GM21526 (cell line): ENCODE measurements around the gene DUSP10.

ENCODE experiments used
- ATAC-seq: cut with Tn5 transposase; IDR thresholded peaks from one replicate; pipeline ENCODE4 v1.9.1; 2021; ENCODE audit warnings: moderate library complexity; ENCODE audit not compliant: unreplicated experiment, low FRiP score

Gene DUSP10

DNA sequence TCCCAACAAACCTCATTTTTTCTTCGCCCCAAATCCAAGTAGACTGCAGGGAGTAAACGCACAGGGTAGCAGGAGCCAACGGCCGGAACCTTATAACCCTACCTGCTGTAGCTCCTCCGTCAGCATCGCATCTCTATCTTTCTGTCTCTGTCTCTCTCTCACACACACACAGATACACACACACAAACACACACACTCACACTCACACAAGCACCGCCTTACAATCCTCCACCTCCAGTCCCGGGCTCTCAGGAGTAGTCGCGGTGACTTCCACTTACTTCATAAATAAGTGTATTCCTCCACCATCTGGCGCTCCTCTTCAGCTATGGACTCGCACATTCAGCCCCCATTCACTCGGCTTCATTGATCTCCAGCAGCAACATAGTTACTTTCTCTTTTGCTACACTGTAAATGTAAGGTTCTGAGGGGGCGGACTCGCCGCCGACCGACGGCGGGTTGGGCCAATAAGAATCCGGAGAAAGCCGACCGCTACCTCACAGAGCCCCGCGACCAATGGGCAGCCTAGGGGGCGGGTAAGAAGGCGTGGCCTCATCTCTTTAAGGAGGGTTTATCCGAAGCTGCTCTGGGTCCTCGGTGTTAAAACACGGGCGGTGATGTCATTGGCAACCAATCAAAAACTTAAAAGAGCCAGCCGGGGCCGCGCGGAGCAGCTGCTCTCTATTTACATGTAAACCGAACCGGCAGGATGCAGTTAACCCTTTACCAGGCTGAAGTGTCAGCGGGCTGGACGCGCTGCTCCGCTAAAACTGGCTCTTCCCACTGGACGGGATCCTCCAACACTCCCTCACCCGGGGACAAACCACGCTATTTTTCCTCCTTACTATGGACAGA, at the start of gene DUSP10:
TSS of gene DUSP10 (minus strand) at position 387 of the 852 bp plus-strand sequence. CDS start 2,345 bp downstream, outside the sequence.
- ATAC-seq = peak; percentile 88

GRCh38 chr1:221788466-221788865, 46.6 kb upstream of the DUSP10 start:
- ATAC-seq = no peak

DNA sequence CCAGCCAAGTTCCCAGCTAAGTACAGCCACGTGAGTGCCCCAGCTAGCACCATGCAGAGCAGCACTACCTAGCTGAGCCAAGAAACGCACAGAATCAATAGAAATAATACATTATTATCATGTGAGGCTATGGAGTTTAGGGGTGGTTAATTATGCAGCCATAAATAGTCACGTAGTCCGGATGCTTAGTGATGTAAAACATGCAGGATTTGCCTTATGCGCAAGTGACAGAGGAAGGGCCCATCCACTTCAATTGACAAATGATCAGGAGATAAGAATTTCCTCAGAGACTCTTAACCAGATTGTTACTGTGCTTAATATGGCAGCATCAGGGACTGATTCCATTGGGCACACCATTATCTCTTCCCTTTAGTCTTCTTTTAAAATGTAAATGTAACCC, 44.8 kb upstream of the DUSP10 start:
- no peak for ATAC-seq

GRCh38 chr1:221783936-221784335, 42.0 kb upstream of the DUSP10 start:
- no peak for ATAC-seq

- ATAC-seq = no peak
Observed at GRCh38 chr1:221783437-221783836, 41.5 kb upstream of the DUSP10 start.

- ATAC-seq = no peak
Observed at GRCh38 chr1:221782970-221783369, 41.1 kb upstream of the DUSP10 start.

- no peak for ATAC-seq
Observed at GRCh38 chr1:221782477-221782876, 40.6 kb upstream of the DUSP10 start.

DNA sequence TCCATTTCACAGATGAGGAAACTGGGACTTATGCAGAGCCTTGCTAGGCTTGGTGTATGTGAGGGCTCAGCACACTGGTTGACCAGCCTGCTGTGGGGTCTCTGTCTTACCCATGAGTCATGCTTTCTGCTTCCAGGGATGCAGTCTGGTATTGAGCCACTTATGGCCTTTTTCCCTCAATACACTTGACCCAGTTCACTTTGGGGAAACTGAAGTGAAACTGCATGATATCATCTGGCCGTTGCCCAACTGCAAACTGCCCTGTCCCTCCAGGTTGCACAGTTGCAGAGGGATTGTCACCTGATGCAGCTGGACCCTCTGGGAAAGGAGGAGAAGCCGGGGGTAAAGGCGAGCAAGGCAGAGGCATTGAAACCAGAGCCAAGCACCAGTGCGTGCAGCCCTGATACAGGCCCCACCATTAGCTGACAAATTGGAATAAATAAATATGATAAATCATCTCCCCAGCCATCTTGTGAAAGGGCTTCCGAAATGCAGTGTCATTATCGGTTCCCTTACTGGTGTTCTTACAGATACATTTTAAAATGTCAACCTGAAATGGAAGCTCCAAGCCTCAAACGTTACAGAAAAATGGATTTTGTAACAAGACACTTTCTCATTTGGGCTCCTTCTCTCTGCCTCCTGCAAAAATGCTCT, 39.3 kb upstream of the DUSP10 start:
- no peak for ATAC-seq

GRCh38 chr1:221780175-221780574, 38.3 kb upstream of the DUSP10 start:
- no peak for ATAC-seq

DNA sequence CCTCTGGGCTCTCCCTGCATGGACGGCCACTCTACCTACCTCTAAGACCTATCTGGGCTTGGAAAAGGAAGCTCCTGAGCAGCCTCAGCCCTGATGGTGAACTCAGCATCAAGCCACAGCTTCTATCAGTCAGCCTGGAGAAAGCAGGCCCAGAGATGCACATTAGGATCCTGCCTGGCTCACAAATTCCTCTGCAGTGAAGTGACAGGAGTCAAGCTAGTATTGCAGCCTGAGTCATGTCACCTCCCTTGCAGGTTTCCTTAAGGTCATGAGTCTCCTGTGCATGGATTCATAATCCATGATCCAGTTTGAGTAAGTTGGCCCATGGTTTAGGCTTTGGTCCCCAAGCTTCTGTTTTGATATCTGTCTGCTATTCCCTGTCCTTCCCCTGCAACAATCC, 37.9 kb upstream of the DUSP10 start:
- ATAC-seq = no peak

DNA sequence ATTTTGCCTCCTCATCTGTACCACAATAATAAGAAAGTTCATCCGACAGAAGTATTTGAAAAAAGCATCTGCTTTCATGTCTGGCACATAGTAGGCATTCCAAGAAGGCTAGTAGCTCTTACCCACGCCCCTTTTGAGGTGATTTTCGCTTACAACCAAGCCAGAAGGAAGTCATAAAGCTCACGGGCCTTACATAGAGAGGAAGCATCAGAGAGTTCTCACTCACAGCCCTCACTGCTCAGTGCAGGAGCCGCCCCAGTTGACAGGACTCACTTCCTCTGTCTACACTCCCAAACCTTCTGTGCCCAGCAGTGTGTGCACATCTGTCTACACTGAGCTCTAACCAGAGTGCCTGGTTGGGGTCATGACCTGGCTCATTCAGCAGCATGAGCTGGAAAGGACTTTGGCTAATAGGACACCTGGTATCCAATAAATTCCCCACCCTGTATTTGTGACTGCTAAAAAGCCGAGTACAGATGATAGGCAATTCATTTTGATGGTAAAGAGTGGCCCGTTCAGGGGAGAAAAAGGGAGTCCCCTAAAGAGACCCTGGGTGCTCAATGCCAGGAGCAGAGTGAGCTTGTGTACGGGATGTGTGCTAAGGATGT, 36.8 kb upstream of the DUSP10 start:
- ATAC-seq = peak; percentile 39

DNA sequence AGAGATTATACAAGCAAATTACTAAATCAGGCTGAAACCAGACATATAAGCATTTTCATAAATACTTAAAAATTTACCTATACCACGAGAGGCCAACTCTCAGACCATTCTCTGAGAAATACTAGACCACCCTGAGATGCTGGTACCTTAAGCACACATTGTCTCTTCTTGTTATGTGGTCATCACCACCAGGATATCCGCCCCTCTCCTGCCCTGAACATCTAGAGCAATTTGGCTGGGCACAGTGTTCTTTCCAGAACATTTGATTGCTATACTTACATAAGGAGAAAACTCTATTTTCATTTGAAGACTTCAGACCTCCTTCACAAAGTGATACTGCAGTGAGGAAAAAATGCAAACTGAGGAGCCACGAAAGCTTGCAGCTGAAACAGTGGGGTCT, 36.2 kb upstream of the DUSP10 start:
- peak; percentile 30 for ATAC-seq

- ATAC-seq = peak; percentile 50
Observed at GRCh38 chr1:221777431-221778072, 35.7 kb upstream of the DUSP10 start.

- peak; percentile 42 for ATAC-seq
Observed at GRCh38 chr1:221776495-221777301, 34.8 kb upstream of the DUSP10 start.

- no peak for ATAC-seq
Observed at GRCh38 chr1:221775206-221775605, 33.3 kb upstream of the DUSP10 start.

DNA sequence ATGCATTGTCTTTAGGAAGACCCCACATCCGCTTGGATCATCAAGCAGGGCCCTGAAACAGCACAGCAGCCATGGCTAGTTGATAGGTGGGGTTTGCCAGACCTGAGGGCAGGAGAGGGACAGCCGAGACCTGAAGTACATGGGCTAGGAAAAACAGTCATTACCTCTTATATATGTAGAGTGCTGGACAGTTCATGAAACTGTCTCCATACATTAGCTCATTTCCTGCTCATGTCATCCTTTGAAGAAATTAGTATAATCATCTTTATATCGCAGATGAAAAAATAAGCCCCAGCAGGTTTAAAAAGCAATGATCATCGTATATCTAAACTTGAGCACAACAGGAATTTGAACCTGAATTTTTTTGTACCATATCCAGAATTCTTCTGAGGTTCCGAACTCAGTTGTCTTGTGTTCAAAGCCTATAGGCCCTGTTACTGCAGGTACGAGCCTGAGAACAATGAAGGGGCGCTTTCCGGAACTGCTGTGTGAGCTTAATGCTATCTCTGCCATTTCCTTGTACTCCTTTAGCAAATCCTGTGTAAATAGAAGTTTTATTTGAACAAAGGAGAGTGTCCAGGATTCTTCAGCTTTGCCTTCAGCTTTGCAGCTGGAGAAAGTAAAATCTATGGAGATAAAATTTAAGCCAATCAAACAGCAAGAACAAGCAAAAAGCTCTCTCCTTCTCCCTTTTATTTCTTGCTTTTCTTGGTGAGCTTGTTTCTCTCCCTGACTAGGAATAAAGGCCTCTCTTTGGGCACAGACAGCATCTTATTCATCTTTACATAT, 32.4 kb upstream of the DUSP10 start:
- no peak for ATAC-seq

GRCh38 chr1:221773383-221773782, 31.5 kb upstream of the DUSP10 start:
- no peak for ATAC-seq

GRCh38 chr1:221772117-221772516, 30.2 kb upstream of the DUSP10 start:
- ATAC-seq = no peak

DNA sequence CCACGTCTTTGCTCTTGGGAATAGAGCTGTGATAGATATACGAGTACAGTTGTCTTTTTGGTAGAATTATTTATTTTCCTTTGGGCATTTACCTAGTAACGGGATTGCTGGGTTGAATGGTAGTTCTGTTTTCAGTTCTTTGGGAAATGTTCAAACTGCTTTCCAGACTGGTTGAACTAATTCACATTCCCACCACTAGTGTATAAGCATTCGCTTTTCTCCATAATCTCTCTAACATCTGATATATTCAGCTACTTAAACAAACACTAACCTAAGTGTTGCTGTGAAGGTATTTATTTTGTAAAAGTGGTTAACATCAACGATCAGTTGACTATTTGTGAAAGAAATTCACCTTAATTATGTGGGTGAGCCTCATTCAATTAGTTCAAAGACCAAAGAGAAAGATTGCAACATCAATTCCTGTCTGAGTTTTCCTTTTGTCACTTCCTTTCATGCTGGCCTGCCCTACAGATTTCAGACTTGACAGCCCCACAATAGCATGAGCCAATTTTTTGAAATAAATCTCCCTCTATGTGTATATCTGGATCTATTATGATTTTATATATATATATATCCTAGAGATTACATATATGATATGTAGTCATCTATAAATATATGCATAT, 26.7 kb upstream of the DUSP10 start:
- no peak for ATAC-seq
